LNCAP (cell line): Measurements from ENCODE around the gene HDAC4.

Experiments
- TF ChIP-seq, protein P1 (sequence below): fragments of 450-650 bp; IDR thresholded peaks from 2 replicates; pipeline ENCODE4 v1.5.1; 2017; ENCODE audit warnings: mild to moderate bottlenecking

HDAC4 gene

DNA sequence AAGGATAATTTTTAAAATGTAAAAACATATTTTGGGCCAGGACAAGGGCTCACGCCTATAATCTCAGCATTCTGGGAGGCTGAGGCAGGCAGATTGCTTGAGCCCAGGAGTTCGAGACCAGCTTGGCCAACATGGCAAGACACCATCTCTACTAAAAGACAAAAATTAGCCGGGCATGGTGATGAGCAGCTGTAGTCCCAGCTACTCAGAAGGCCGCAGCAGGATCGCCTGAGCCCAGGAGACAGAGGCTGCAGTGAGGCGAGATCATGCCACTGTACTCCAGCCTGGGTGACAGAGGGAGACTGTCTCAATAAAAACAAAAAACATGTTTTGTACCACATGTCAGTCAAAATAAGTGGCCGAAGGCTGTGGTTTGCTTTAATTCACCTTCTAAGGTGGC is 122.5 kb downstream of the HDAC4 start:
- TF ChIP-seq, protein P1, sequence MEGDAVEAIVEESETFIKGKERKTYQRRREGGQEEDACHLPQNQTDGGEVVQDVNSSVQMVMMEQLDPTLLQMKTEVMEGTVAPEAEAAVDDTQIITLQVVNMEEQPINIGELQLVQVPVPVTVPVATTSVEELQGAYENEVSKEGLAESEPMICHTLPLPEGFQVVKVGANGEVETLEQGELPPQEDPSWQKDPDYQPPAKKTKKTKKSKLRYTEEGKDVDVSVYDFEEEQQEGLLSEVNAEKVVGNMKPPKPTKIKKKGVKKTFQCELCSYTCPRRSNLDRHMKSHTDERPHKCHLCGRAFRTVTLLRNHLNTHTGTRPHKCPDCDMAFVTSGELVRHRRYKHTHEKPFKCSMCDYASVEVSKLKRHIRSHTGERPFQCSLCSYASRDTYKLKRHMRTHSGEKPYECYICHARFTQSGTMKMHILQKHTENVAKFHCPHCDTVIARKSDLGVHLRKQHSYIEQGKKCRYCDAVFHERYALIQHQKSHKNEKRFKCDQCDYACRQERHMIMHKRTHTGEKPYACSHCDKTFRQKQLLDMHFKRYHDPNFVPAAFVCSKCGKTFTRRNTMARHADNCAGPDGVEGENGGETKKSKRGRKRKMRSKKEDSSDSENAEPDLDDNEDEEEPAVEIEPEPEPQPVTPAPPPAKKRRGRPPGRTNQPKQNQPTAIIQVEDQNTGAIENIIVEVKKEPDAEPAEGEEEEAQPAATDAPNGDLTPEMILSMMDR: no peak

DNA sequence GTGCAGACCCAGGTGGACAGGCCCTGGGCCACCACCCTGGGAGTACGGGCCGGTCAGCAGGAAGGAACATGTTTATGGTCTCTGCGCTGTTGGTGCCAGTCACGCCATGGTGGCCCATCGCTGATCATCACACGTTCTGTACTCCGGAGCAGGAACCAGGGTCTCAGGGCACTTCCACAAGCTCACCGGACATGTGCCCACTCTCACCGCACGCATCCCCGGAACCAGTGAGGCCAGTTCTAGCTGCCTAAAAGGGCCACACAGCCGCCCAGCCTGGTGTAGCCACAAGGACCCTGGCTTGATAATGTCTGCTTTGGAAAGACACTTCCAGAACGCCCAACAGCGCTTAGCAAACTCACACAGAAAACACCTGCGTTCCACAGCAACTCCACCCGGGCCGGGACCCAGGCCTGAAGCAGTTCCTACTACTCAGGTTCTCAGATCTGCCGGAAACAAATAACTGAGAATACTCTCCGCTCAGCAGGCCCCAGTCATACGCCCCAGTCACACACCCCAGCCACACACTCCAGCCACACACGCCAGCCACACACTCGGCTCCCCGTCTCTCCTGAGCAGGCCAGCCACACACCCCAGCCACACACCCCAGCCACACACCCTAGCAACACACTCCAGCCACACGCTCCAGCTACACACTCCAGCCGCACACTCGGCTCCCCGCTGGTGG is 123.3 kb downstream of the HDAC4 start:
- TF ChIP-seq, protein P1: no peak

DNA sequence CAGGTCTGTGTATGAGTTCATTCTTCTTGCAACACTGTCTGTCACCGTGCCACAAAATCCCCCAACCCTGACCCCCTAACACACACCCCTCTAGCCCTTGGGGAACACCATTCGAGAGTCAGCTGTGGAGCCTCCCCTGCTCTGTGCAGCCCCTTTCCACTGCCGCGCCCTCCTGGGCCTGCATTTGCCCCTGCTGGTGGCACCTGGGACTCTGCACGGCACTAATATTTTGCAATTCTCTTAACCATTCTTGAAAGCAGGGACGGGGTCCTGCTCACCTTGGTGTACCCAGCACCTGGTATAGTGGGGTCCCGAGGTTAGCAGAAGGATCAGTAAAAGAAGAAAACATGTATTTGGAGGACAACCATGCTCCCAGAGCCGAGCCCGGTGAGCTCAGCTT is 124.0 kb downstream of the HDAC4 start:
- TF ChIP-seq, protein P1: no peak

DNA sequence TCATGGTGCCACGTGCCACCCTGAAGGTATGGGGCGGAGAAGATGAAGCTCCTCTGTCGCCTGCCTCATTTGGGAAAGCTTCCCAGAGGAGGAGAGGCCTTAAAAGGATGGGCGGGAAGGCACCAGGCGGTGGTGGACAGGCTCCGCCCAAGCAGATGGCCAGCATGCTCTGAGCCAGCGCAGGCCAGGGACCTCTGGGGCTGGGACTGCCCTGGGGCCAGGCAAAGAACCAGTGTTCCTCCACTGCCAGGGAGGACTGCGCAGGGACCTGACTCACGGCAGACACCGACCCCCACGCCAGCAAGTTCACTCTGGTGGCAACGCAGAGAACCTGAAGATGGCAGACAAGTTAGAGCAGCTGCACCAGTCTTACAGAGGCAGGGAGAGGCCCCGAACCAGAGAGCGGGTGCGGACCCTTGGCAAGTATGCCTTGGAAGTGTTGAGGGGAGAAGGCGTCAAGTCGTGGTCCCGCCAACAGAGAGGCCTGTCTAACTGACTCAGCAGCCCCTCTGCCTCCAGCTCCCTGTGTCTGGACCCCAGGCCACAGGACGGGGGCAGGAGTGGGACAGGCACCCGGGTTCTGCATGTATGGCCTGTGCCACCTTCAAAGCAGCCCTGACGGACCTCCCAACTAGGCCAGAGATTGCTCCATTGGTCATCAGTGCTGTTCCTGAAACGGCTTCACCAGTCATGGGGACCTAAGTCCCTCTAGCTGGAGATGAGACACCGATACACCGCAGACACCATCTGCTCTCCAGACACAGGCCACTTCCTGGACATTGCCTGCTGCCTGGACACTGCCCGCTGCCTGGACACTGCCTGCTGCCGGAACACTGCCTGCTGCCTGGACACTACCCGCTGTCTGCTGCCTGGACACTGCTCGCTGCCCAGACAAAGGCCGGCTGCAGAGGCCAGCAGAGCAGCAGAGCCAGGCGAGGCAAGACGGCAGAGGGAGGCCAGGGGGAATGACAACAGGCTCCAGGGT is 124.7 kb downstream of the HDAC4 start:
- TF ChIP-seq, protein P1: no peak

DNA sequence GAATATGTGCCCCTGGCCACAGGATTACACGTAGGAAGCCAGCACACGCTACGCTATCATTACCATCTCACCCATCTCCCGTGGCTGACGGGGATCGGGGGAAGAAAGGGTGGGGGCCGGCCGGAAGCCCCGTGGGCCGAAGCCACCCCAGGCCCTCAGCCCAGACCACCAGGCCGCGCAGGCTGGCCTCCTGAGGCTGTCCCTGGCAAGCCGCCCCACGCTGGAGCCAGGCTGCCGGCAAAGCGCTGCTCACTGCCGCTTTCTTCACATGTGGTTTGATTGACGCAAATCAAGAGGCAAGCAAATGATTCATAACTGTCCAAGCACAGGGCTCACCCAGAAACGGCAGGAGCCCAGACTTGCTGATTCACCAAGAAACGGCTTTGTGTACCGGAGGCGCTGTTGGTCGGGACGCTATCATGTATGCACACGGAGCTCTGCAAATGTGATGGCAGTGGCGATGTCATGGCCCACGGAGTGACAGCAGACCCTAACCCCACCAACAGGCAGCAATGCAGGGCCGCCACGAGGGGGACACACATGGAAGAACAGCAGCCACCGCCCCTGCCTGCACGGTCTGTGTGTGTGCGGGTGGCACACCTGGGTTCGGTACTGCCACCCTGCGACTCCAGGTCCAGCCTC is 125.7 kb downstream of the HDAC4 start:
- TF ChIP-seq, protein P1: no peak

DNA sequence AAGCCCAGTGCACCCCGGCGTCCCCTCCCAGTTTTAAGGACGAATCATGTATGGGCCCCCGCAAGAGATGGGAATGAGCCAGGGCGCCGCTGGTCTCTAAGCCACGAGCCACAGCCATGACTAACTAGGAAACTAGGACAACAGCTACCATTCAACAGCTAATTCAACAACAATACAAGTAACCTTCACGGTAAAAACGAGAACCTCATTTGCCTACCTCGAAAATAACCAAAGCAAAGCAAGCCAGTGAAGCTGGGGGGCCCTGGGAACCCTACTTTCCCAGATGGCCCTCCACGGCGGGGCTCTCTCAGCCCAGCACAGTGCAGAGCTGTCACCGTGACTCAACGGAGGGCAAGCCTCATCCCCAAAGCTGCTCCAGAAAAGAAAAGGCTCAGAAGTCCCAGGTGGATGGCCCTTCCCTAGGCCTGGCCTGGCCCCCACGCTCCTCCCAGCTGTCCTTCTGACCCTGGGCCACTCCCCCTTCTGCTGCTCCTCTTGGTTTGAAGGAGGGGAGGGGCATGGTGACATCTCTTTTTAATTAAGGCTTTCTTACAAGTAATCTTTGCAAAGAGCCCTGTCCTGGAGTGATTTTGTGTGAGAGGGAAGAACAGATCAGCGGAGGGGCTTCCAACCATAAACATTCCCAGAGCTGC is 126.3 kb downstream of the HDAC4 start:
- TF ChIP-seq, protein P1: no peak
